ENCODE results near the gene ADAMTS13.

DNA sequence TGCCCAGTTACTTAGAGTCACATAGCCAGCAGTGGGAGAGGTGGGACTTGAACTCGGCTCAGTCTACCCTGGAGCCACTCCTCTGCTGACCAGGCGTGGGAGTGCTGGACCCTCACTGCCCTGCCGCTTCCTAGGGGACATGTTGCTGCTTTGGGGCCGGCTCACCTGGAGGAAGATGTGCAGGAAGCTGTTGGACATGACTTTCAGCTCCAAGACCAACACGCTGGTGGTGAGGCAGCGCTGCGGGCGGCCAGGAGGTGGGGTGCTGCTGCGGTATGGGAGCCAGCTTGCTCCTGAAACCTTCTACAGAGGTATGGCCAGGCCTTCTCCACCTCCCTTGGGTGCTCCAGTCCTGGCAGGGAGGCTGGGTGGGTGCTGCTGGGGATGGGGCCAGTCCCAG lies 34.2 kb downstream of the ADAMTS13 start:
- TF ChIP-seq EZH2phosphoT487 (IDR thresholded peaks at IDR 0.05; ENCODE audit: insufficient read depth, low read depth) (no peak), EZH2 (IDR thresholded peaks at IDR 0.05; ENCODE audit: insufficient read depth, poor library complexity, severe bottlenecking) (no peak)

All from GM23248 (cell line).